ENCODE data around the gene TRIOBP. TPM values are rescaled to one million over a fixed set of nuclear protein-coding genes. Genes with fewer than 3 reads are reported as not detected.

TRIOBP gene
- total and polyA plus RNA-seq, 2 of the 13 experiments (the other 11 are each of a cell fraction or from before 2014, with no cell fraction given): 6.1 to 15.4 TPM

GRCh38 chr22:37807410-37808293 lies 110.8 kb downstream of the TRIOBP start, which contains the start of gene GCAT (continued):
- TF ChIP-seq ZNF772 (CRISPR knock-in tag; IDR thresholded peaks at IDR 0.05) (peak; percentile 66; the same call in 1 of the 2 replicates), TEAD3 (CRISPR knock-in tag; optimal IDR thresholded peaks at IDR 0.05; ENCODE audit: borderline replicate concordance) (peak; percentile 70), SKIL (CRISPR knock-in tag; IDR thresholded peaks at IDR 0.05; ENCODE audit: borderline replicate concordance) (peak; percentile 24; the same call in 1 of the 2 replicates), ZNF674 (CRISPR knock-in tag; IDR thresholded peaks at IDR 0.05; ENCODE audit: low read depth) (peak; percentile 86; the same call in 1 of the 2 replicates), ZNF597 (CRISPR knock-in tag; IDR thresholded peaks at IDR 0.05) (no peak), GFI1 (CRISPR knock-in tag; IDR thresholded peaks at IDR 0.05; ENCODE audit: borderline replicate concordance) (no peak; the same call in 1 of the 2 replicates), ATF7-NPFF (CRISPR knock-in tag; IDR thresholded peaks at IDR 0.05; ENCODE audit: low read depth) (peak; percentile 13), ZNF343 (CRISPR knock-in tag; IDR thresholded peaks at IDR 0.05) (0 out of 2 replicates have a peak, but pooled peaks have one; percentile 55), HDAC2 (CRISPR knock-in tag; IDR thresholded peaks at IDR 0.05) (peak; percentile 57; the same call in 1 of the 2 replicates), KDM3A (CRISPR knock-in tag; IDR thresholded peaks at IDR 0.05; ENCODE audit: low read depth) (no peak), POGK (CRISPR knock-in tag; conservative IDR thresholded peaks at IDR 0.05) (0 out of 2 replicates have a peak, but pooled peaks have one; percentile 49), CSRNP1 (CRISPR knock-in tag; IDR thresholded peaks at IDR 0.05) (peak; percentile 69; the same call in 1 of the 2 replicates), ESRRA (CRISPR knock-in tag; IDR thresholded peaks at IDR 0.05; ENCODE audit: low read depth) (0 out of 2 replicates have a peak, but pooled peaks have one; percentile 31), AKNA (CRISPR knock-in tag; IDR thresholded peaks at IDR 0.05; ENCODE audit: borderline replicate concordance) (no peak), ZIK1 (CRISPR knock-in tag; IDR thresholded peaks at IDR 0.05; ENCODE audit: borderline replicate concordance, low read depth) (peak; percentile 52; the same call in 1 of the 2 replicates)
